ENCODE measurements around the gene PLPP2.

DNA sequence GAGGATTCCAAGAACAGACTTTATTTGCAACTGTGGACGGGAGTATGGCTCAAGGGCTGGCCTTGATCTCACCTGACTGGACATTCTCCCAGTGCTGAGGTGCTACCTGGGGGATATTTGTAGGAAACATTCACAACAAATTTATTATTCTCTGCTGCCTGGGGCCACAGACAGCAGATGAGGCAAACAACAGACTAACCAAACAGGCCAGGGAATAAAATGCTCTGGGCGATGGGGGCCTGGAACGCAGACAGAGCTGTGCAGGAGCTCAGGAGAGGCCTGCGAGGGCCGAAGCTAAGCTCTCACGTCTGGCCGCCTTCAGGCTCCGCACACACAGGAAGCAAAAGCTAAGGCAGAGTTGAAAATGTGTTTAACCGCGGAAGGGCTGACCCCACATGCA lies 7.8 kb downstream of the PLPP2 start:
- TF ChIP-seq POLR2AphosphoS5 (IDR thresholded peaks at IDR 0.05; ENCODE audit: low read depth, low read length), result no peak
- no peak for TF ChIP-seq SIN3A (IDR thresholded peaks at IDR 0.05; ENCODE audit: borderline replicate concordance, insufficient read depth, low read length)
